SK-MEL-5 (cell line): Measurements from ENCODE around the gene GRIA4. TPM values are rescaled to one million over a fixed set of nuclear protein-coding genes. Genes with fewer than 3 reads are reported as not detected.
"Not testable (repeated sequence)": the region's sequence is repeated elsewhere in the genome, so short reads cannot be mapped to it uniquely, and the experiment has no call there.

Source experiments
- DNase-seq: peaks from one replicate; pipeline ENCODE4 v3.0.0-alpha.2; 2016; ENCODE audit warnings: low read depth, low spot score
- in situ Hi-C: cut with HindIII; loops from 2 replicates; pipeline ENCODE4 v1.10.0; 2016; ENCODE audit warnings: low sequenced_read_pairs, high pct_unique_total_duplicates, low pct_unique_long_range_greater_than_20kb
- total RNA-seq: library from RNA; depleted of rRNA; stranded (reverse); fragments of >200 nt; shearing (Covaris generic); gene quantifications from 2 replicates; pipeline ENCODE4 v1.2.3, GENCODE V29; 2014

GRIA4 gene
- total RNA-seq, 1 experiment from 2014 or later: 0.48 TPM

- in situ Hi-C loops: no loop called here
These were observed 144.8 kb downstream of the GRIA4 start for GRCh38 chr11:105754716-105755115.

GRCh38 chr11:105757107-105757506 is 147.2 kb downstream of the GRIA4 start:
- DNase-seq: no peak
- in situ Hi-C loops: no loop called here

More at GRCh38 chr11:105754716-105755115, 144.8 kb downstream of the GRIA4 start:
- no peak for DNase-seq

- in situ Hi-C loops: no loop called here
- DNase-seq: no peak
These were observed 153.7 kb downstream of the GRIA4 start for GRCh38 chr11:105763594-105763993.

- no peak for DNase-seq
- in situ Hi-C loops: no loop called here
These were observed 158.1 kb downstream of the GRIA4 start for GRCh38 chr11:105767931-105768330.

GRCh38 chr11:105769627-105770026 is 159.8 kb downstream of the GRIA4 start:
- in situ Hi-C loops: no loop called here
- DNase-seq: no peak

GRCh38 chr11:105773452-105773851 is 163.6 kb downstream of the GRIA4 start:
- in situ Hi-C loops, DNase-seq: not testable (repeated sequence)

GRCh38 chr11:105774899-105775298 is 165.0 kb downstream of the GRIA4 start:
- in situ Hi-C loops: no loop called here
- DNase-seq: no peak

GRCh38 chr11:105780781-105781525 is 171.1 kb downstream of the GRIA4 start:
- no peak for DNase-seq
- in situ Hi-C loops: no loop called here

GRCh38 chr11:105781807-105782206 is 171.9 kb downstream of the GRIA4 start:
- in situ Hi-C loops: no loop called here
- DNase-seq: no peak

GRCh38 chr11:105783216-105783615 is 173.3 kb downstream of the GRIA4 start:
- no peak for DNase-seq
- in situ Hi-C loops: no loop called here

GRCh38 chr11:105785850-105786249 is 176.0 kb downstream of the GRIA4 start:
- in situ Hi-C loops, DNase-seq: not testable (repeated sequence)

GRCh38 chr11:105786741-105787140 is 176.9 kb downstream of the GRIA4 start:
- DNase-seq: no peak
- in situ Hi-C loops: no loop called here

- no peak for DNase-seq
- in situ Hi-C loops: no loop called here
These were observed 179.9 kb downstream of the GRIA4 start for GRCh38 chr11:105789579-105790420.

- in situ Hi-C loops: no loop called here
- DNase-seq: no peak
These were observed 181.0 kb downstream of the GRIA4 start for GRCh38 chr11:105790840-105791239.

GRCh38 chr11:105793092-105793491 is 183.2 kb downstream of the GRIA4 start:
- in situ Hi-C loops: no loop called here
- DNase-seq: no peak

- DNase-seq: no peak
- in situ Hi-C loops: no loop called here
These were observed 189.4 kb downstream of the GRIA4 start for GRCh38 chr11:105799263-105799662.

GRCh38 chr11:105799728-105800462 is 190.0 kb downstream of the GRIA4 start:
- in situ Hi-C loops: no loop called here
- no peak for DNase-seq

- DNase-seq: no peak
- in situ Hi-C loops: no loop called here
These were observed 192.5 kb downstream of the GRIA4 start for GRCh38 chr11:105802390-105802789.
